CD14-positive monocyte (primary cell): ENCODE results near the gene OR51B2. TPM values are rescaled to one million over a fixed set of nuclear protein-coding genes. Genes with fewer than 3 reads are reported as not detected.

Experiments used
- DNase-seq, 3 donors: peaks; one replicate each; pipeline ENCODE4 v3.0.0-alpha.2; 2011 to 2022
- H2AFZ ChIP-seq: 2 replicates; pipeline ENCODE4 v1.6.0; 2012; ENCODE audit warnings: mild to moderate bottlenecking, low read depth, low read length, inconsistent platforms; ENCODE audit not compliant: insufficient read depth, poor library complexity, severe bottlenecking
- H3K27ac ChIP-seq, 2 donors: 1 replicate in 1 of 2; 2 replicates in 1 of 2; pipeline ENCODE4 v1.5.1; 2012 to 2013; ENCODE audit warnings: low read length in 2 of 2, control low read depth in 1 of 2, inconsistent platforms in 1 of 2, low read depth in 1 of 2, mild to moderate bottlenecking in 1 of 2
- H3K27me3 ChIP-seq, 2 donors: one replicate each; pipeline versions ENCODE4 v1.6.0 to v1.6.1; 2011 to 2013; ENCODE audit warnings: low read length in 2 of 2; ENCODE audit not compliant: control insufficient read depth in 2 of 2, insufficient read depth in 2 of 2
- H3K36me3 ChIP-seq, 2 donors: replicated peaks in 1 of 2; 1 replicate in 1 of 2; 2 replicates in 1 of 2; pipeline versions ENCODE4 v1.5.1 to v1.6.1; 2012 to 2013; ENCODE audit warnings: low read length in 2 of 2, control low read depth in 1 of 2, inconsistent platforms in 1 of 2, mild to moderate bottlenecking in 1 of 2; ENCODE audit not compliant: insufficient read depth in 2 of 2, control insufficient read depth in 1 of 2
- H3K4me1 ChIP-seq, 2 donors: 1 replicate in 1 of 2; 2 replicates in 1 of 2; pipeline versions ENCODE4 v1.5.1 to v1.6.1; 2012 to 2013; ENCODE audit warnings: low read length in 2 of 2, control low read depth in 1 of 2, inconsistent platforms in 1 of 2, mild to moderate bottlenecking in 1 of 2, moderate library complexity in 1 of 2; ENCODE audit not compliant: insufficient read depth in 2 of 2, control insufficient read depth in 1 of 2
- H3K4me2 ChIP-seq: replicated peaks from 2 replicates; pipeline ENCODE3; 2012; ENCODE audit warnings: low read length, moderate library complexity, mild to moderate bottlenecking; ENCODE audit not compliant: poor library complexity, severe bottlenecking; ENCODE audit errors: extremely low read depth
- H3K4me3 ChIP-seq, 3 experiments: fragments of 200-600 bp in 1 of 3; sonication (generic) in 1 of 3; replicated peaks in 1 of 3; 1 replicate in 2 of 3; 2 replicates in 1 of 3; pipeline ENCODE4 v1.5.1; 2011 to 2013; ENCODE audit warnings: low read length in 3 of 3, mild to moderate bottlenecking in 3 of 3, control low read depth in 2 of 3, low read depth in 2 of 3, inconsistent platforms in 1 of 3, moderate library complexity in 1 of 3
- H3K79me2 ChIP-seq: 2 replicates; pipeline ENCODE4 v1.6.0; 2012; ENCODE audit warnings: mild to moderate bottlenecking, control low read depth, inconsistent platforms, low read length, moderate library complexity; ENCODE audit not compliant: insufficient read depth
- H3K9ac ChIP-seq: 2 replicates; pipeline ENCODE4 v1.6.0; 2017; ENCODE audit warnings: low read length, mild to moderate bottlenecking; ENCODE audit not compliant: insufficient read depth, poor library complexity, severe bottlenecking
- H3K9me3 ChIP-seq, 2 donors: replicated peaks in 1 of 2; 1 replicate in 1 of 2; 2 replicates in 1 of 2; pipeline versions ENCODE4 v1.5.1 to v1.6.1; 2012 to 2013; ENCODE audit warnings: low read length in 2 of 2, control low read depth in 1 of 2; ENCODE audit not compliant: control insufficient read depth in 1 of 2, insufficient read depth in 1 of 2
- H4K20me1 ChIP-seq: 2 replicates; pipeline ENCODE4 v1.6.0; 2012; ENCODE audit warnings: mild to moderate bottlenecking, low read length, control low read depth, moderate library complexity; ENCODE audit not compliant: insufficient read depth
- H3K27ac Mint-ChIP-seq, 7 donors: one replicate each; pipeline ENCODE4 v1.8.0; 2020; ENCODE audit warnings: mild to moderate bottlenecking in 7 of 7, mixed read lengths in 7 of 7, moderate library complexity in 6 of 7, inconsistent platforms in 2 of 7
- H3K27me3 Mint-ChIP-seq, 3 donors: one replicate each; pipeline ENCODE4 v1.8.0; 2021 to 2022; ENCODE audit warnings: low read depth in 3 of 3, mild to moderate bottlenecking in 3 of 3, mixed read lengths in 3 of 3, moderate library complexity in 3 of 3, inconsistent platforms in 1 of 3
- H3K36me3 Mint-ChIP-seq, 2 donors: one replicate each; pipeline ENCODE4 v1.8.0; 2020; ENCODE audit warnings: mixed read lengths in 2 of 2, inconsistent platforms in 1 of 2, mild to moderate bottlenecking in 1 of 2
- H3K4me1 Mint-ChIP-seq: one replicate; pipeline ENCODE4 v1.8.0; 2020; ENCODE audit warnings: mild to moderate bottlenecking, mixed read lengths
- H3K4me3 Mint-ChIP-seq, 2 donors: one replicate each; pipeline ENCODE4 v1.8.0; 2020; ENCODE audit warnings: mild to moderate bottlenecking in 2 of 2, mixed read lengths in 2 of 2, moderate library complexity in 1 of 2
- H3K9me3 Mint-ChIP-seq, 7 donors: one replicate each; pipeline ENCODE4 v1.8.0; 2020 to 2022; ENCODE audit warnings: mixed read lengths in 7 of 7, mild to moderate bottlenecking in 6 of 7, moderate library complexity in 6 of 7, inconsistent platforms in 2 of 7
- CTCF ChIP-seq: fragments of 200-600 bp; IDR thresholded peaks from one replicate; pipeline ENCODE4 v1.8.0; 2022; ENCODE audit warnings: antibody characterized with exemption, mild to moderate bottlenecking
- WGBS: methylation state at CpG from one replicate; pipeline ENCODE4 v1.1.5; 2013; ENCODE audit warnings: missing lambda C conversion rate; ENCODE audit not compliant: insufficient coverage; 5-methylcytosine and 5-hydroxymethylcytosine counted together
- intact Hi-C, 2 donors: fragments of 100-400 bp; cut with micrococcal nuclease; formaldehyde crosslinking; loops; one replicate each; pipeline versions ENCODE4 v1.15.0 to v1.15.1; 2023
- polyA plus RNA-seq, 3 donors: library from polyadenylated mRNA; depleted of rRNA in 1 of 3; unstranded in 2 of 3; stranded (reverse) in 1 of 3; fragments of 300-500 nt in 2 of 3; fragments of >200 nt in 1 of 3; fragmentation: Illumina TruSeq in 2 of 3; gene quantifications; 1 replicate in 2 of 3; 2 replicates in 1 of 3; pipeline ENCODE4 v1.2.3, GENCODE V29; 2012 to 2021

Gene OR51B2
- polyA plus RNA-seq, 3 donors, result not detected

DNA sequence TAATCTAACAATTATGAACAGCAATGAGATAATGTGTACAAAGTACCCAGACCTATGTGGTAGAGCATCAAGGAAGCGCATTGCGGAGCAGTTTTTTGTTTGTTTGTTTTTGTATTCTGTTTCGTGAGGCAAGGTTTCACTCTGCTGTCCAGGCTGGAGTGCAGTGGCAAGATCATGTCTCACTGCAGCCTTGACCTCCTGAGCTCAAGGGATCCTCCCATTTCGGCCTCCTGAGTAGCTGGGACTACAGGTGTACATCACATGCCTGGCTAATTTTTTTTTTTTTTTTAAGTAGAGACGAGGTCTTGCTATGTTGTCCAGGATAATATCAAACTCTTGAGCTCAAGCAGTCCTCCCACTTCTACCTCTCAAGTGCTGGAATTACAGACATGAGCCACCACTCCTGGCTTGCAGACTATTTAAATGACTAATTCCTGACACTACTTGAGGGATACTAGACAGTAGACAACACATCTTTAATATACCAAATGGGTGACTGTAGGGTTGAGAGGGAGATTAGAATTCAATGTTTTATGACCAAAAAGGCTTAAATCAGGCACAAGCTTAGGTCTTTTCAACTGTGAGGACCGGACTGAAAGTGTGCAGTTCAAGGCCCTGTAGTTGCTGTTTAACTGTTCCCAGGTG, 35.1 kb downstream of the OR51B2 start:
- Mint-ChIP-seq H3K27ac (no peak overlapping the region), H3K4me1 (no peaks in the 10 kb centered on the region), H3K27me3 (peaks cover 0 to 3% (median 0%) of the 10 kb centered on the region in 3 donors), H3K4me3 (no peak overlapping the region), H3K9me3 (peaks cover 0 to 3% (median 0%) of the 10 kb centered on the region in 7 donors), H3K36me3 (no peaks in the 10 kb centered on the region)
- TF ChIP-seq CTCF, result no peak
- no peak overlapping the region for H3K4me3 ChIP-seq
- no peak overlapping the region for H2AFZ ChIP-seq
- no peaks in the 10 kb centered on the region for H3K9me3 ChIP-seq
- WGBS, result 94% methylated on average over 5 of the region's 6 CpGs
- H3K9ac ChIP-seq, result no peak overlapping the region
- H3K4me1 ChIP-seq, result no peaks in the 10 kb centered on the region
- no peaks in the 10 kb centered on the region for H3K36me3 ChIP-seq
- DNase-seq, result no peak
- no peak overlapping the region for H3K4me2 ChIP-seq
- H3K27ac ChIP-seq, result no peak overlapping the region
- intact Hi-C loops, result no loop called here
- H3K27me3 ChIP-seq, result no peaks in the 10 kb centered on the region
- H4K20me1 ChIP-seq, result no peaks in the 10 kb centered on the region
- H3K79me2 ChIP-seq, result no peaks in the 10 kb centered on the region

- no peaks in the 10 kb centered on the region for H3K36me3 Mint-ChIP-seq
- Histone ChIP-seq H3K9ac (no peak overlapping the region), H3K4me1 (no peaks in the 10 kb centered on the region), H2AFZ (no peak overlapping the region), H3K36me3 (no peaks in the 10 kb centered on the region), H3K79me2 (no peaks in the 10 kb centered on the region), H4K20me1 (no peaks in the 10 kb centered on the region), H3K27me3 (no peaks in the 10 kb centered on the region), H3K27ac (no peak overlapping the region), H3K4me2 (no peak overlapping the region), H3K9me3 (no peaks in the 10 kb centered on the region), H3K4me3 (no peak overlapping the region)
- H3K9me3 Mint-ChIP-seq, result peaks cover 0 to 3% (median 1%) of the 10 kb centered on the region in 7 donors
- no peak for DNase-seq
- TF ChIP-seq CTCF, result no peak
- no peak overlapping the region for H3K4me3 Mint-ChIP-seq
- 88% methylated on average over 4 of the region's 7 CpGs for WGBS
- no peak overlapping the region for H3K27ac Mint-ChIP-seq
- no peaks in the 10 kb centered on the region for H3K4me1 Mint-ChIP-seq
- H3K27me3 Mint-ChIP-seq, result peaks cover 0 to 3% (median 0%) of the 10 kb centered on the region in 3 donors
- intact Hi-C loops, result no loop called here
Measured at GRCh38 chr11:5288108-5288905, 35.8 kb downstream of the OR51B2 start.
